ENCODE measurements around the gene EPB41L5. TPM values are rescaled to one million over a fixed set of nuclear protein-coding genes. Genes with fewer than 3 reads are reported as not detected.

Gene EPB41L5
- total RNA-seq, 1 donor = 16.8 TPM

DNA sequence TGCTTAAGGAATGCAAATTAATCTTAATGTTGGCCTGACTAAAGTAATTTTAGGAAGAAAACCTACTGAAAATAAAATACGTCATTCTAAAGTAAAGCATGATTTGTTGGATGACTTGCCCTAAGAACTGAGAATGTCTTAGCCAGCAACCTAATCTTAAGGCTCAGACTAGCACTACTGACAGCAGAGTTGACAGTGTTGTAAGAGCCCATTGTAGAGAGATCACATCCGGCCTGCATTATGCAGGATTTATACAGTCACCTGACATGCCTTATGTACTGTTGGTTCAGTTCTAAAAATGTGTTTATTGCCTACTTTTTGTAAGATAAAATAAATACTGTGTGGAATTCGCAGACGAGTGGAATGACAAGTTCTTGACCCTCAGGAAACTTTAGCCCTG is 128.0 kb downstream of the EPB41L5 start:
- no peak overlapping the region for H3K4me3 ChIP-seq (ENCODE audit: low read depth, low read length)
- DNase-seq (ENCODE audit: low read depth) = no peak
- TF ChIP-seq CTCF (IDR thresholded peaks at IDR 0.05; ENCODE audit: insufficient read depth, low read length) = no peak

GRCh38 chr2:120141300-120142069 is 128.6 kb downstream of the EPB41L5 start:
- TF ChIP-seq CTCF (IDR thresholded peaks at IDR 0.05; ENCODE audit: insufficient read depth, low read length) = no peak
- DNase-seq (ENCODE audit: low read depth) = no peak
- no peak overlapping the region for H3K4me3 ChIP-seq (ENCODE audit: low read depth, low read length)

GRCh38 chr2:120142528-120143219 is 129.8 kb downstream of the EPB41L5 start:
- TF ChIP-seq CTCF (IDR thresholded peaks at IDR 0.05; ENCODE audit: insufficient read depth, low read length) = no peak
- no peak for DNase-seq (ENCODE audit: low read depth)
- H3K4me3 ChIP-seq (ENCODE audit: low read depth, low read length) = no peak overlapping the region

GRCh38 chr2:120148229-120148628 is 135.4 kb downstream of the EPB41L5 start:
- H3K4me3 ChIP-seq (ENCODE audit: low read depth, low read length) = no peak overlapping the region
- no peak for TF ChIP-seq CTCF (IDR thresholded peaks at IDR 0.05; ENCODE audit: insufficient read depth, low read length)
- no peak for DNase-seq (ENCODE audit: low read depth)

DNA sequence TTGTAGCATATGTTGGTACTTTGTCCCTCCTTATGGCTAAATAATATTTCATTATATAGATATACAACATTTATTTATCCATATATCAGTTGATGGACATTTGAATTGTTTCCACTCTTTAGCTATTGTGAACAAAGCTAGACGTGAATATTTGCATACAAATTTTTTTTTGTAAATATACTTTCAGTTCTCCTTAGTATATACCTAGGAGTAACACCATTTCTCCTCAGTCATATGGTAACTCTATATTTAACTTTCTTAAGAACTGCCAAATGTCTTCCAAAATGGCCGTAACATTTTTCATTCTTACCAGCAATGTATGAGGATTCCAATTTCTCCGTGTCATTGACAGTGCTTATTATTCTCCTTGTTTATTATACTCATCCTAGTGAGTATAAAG is 135.8 kb downstream of the EPB41L5 start:
- no peak for DNase-seq (ENCODE audit: low read depth)
- no peak overlapping the region for H3K4me3 ChIP-seq (ENCODE audit: low read depth, low read length)
- TF ChIP-seq CTCF (IDR thresholded peaks at IDR 0.05; ENCODE audit: insufficient read depth, low read length) = no peak

GRCh38 chr2:120149406-120149805 is 136.5 kb downstream of the EPB41L5 start:
- DNase-seq (ENCODE audit: low read depth) = no peak
- TF ChIP-seq CTCF (IDR thresholded peaks at IDR 0.05; ENCODE audit: insufficient read depth, low read length) = no peak
- H3K4me3 ChIP-seq (ENCODE audit: low read depth, low read length) = no peak overlapping the region
